HG03103 (cell line): Measurements from ENCODE around the gene AZIN2.
A peak's percentile ranks its signal among the peaks of the same experiment; 100 is the strongest.
"Not testable (repeated sequence)": the region's sequence is repeated elsewhere in the genome, so short reads cannot be mapped to it uniquely, and the experiment has no call there.

Source experiments
- ATAC-seq: cut with Tn5 transposase; IDR thresholded peaks from one replicate; pipeline ENCODE4 v1.9.1; 2021; ENCODE audit warnings: low read depth; ENCODE audit not compliant: unreplicated experiment

The AZIN2 gene

GRCh38 chr1:33093004-33093403, 12.1 kb downstream of the AZIN2 start:
- no peak for ATAC-seq

DNA sequence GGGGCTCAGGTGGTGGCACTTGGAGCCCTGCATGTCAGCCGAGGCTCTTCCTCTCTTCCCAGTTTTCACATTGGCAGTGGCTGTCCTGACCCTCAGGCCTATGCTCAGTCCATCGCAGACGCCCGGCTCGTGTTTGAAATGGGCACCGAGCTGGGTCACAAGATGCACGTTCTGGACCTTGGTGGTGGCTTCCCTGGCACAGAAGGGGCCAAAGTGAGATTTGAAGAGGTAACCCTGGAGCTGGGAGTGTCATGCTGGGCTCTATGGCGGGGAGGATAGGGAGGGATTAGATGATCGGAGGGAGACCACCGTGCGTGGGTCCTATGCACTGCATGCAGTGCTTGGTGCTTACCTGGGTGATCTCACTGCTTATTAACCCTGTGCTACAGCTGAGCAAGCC, 13.5 kb downstream of the AZIN2 start:
- no peak for ATAC-seq

GRCh38 chr1:33094971-33095604, 14.1 kb downstream of the AZIN2 start:
- ATAC-seq = no peak

- no peak for ATAC-seq
These were observed 15.5 kb downstream of the AZIN2 start for GRCh38 chr1:33096363-33097005.

- ATAC-seq = no peak
These were observed 16.2 kb downstream of the AZIN2 start for GRCh38 chr1:33097137-33097611.

DNA sequence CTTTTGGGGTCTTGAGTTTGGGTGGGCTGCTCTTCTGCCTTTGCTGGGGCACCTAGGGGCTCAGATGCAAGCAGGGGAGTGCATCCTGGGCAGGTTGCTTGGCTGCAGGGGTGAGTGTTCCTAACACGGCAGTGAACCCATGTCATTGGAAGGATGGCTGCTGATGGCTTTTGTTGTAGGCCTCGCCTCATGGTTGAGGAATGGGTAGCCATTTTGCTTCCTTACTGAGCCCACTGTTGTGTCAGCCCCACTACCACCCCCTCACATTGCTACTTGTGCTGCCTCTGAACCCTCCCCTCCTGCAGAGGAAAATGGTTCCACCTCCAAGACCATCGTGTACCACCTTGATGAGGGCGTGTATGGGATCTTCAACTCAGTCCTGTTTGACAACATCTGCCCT, 16.8 kb downstream of the AZIN2 start:
- ATAC-seq = no peak

DNA sequence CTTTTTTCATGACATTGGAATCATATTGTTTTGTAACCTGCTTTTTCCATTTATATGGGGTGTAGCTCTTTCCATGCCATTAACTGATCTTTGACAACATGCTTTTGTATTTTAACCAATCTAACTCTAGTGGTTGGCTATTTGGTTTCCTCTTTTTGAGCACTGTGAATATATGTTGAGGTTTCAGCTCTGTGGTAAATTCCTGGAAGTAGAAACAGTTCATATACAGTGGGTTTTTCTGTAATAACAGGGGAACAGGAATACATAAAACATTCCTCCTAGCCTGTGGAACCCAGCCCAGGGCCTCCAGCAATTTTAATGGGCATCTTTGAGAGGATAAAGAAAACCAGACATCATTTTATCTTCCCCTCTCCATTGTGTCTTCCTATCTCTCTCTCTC, 17.4 kb downstream of the AZIN2 start:
- ATAC-seq = no peak

DNA sequence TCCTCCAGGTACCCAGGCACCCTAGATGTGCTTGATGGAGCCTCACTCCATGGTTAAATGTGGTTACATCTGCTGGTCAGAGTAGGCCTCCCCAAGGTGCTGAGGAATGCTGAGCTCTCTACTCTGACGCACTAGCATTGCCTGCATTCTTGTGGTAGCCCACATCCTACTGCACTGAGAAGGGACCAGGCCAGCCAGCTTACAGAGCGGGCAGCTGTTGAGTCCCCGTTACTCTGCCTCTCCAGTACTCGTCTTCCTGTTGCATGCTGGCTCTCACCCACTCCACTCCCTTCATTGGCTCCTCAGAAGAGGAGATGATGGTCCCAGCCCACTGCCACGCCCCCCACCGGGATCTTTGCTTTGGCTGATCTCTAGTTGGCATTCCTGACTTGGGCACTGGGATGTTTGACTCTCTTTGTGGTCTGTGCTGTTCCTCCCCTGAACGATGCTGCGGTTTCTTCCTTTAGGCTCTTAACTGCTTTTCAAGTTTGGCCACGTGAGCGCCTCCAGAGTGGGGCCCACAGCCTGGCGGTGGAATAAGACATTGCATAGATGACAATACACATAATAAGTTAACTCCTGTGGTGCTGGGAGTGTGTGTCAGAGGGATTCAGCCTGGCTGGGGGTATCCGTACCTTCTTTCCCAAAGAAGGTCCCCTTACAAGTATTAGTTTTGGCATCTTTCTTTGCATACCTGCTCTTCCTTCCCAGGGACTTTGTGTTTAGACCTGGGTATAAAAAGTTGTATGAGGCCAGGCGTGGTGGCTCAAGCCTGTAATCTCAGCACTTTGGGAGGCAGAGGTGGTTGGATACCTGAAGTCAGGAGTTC, 18.6 kb downstream of the AZIN2 start:
- ATAC-seq = no peak

GRCh38 chr1:33100119-33100415, 19.1 kb downstream of the AZIN2 start:
- ATAC-seq = not testable (repeated sequence)

DNA sequence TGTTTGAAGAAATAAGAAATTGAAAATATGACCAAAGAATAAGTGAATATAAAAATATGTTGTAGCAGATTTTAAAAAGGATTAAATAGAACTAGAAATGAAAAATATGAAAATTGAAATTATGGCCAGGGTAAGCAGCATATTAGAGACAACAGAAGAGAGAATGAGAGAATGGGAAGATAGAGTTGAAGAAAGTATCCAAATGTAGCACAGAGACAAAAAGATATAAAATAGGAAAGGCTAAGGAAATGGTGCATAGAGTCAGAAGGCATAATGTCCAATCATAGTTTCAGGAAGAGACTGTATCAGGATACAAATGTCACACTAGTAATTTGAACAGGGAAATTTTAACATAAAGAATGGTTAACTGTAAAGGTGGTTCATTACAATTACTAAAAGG, 29.5 kb downstream of the AZIN2 start:
- ATAC-seq = no peak

DNA sequence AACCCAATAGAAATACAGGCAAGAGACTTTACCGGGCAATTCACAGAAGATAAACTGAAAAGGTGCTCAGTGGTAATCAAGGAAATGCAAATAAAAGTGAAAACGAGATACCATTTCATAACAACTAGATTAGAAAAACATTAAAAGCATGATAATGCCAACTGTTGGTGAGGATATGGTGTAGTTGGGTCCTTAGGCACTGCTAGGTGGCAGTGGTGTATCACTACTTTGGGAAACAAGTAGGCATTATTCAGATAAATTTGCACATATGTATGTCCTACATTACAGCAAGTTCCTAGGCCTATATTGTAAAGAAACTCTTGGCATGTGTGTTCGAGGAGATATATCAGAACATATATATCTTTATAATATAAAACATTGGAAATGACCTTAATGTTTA, 31.0 kb downstream of the AZIN2 start:
- ATAC-seq = no peak

- ATAC-seq = no peak
These were observed 36.6 kb downstream of the AZIN2 start for GRCh38 chr1:33117440-33118085.

- ATAC-seq = no peak
These were observed 37.3 kb downstream of the AZIN2 start for GRCh38 chr1:33118274-33118673.

DNA sequence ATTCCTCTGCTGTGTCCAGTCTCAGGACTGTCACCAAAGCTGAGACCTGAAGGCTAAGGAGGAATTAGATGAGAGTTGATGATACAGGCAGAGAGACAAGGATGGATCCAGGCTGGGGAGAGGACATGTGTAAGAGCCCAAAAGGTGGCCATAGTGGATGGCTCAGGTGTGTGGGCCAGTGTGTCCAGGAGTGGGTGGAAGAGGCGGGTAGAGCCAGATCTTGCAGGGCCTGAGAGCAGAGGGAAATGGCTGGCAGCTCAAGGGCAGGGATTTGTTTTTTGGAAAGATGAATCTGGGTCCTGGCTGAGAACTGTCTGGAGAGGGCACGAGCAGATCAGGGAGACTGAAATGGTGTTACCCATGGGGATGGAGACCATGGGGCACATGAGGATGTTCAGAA, 38.1 kb downstream of the AZIN2 start:
- ATAC-seq = no peak

DNA sequence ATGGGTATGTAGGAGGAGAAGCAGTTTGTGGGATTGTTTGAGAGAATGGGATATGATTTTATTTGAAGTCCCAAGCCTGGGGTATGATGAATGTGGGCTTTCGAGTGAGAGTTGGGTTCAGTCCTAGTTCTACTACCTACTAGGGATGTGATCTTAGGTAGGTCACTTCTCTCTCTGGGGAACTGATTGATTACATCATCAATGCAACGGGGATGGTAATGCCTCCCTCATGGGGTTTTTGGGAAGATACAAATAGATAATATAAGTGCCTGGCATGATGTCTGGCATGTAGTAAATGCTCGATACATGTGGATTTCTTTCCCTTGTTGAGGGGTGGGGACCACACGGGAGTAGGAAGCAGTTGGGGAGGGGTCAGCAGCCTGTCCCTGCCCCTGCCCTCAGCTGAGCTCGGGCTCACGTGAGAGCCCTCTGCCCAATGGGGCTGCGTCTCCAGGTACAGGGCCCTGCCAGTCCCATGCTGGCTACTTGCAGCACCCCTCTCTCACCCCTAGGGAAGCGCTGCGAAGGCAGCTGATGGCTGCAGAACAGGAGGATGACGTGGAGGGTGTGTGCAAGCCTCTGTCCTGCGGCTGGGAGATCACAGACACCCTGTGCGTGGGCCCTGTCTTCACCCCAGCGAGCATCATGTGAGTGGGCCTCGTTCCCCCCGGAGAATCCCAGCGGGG, 38.7 kb downstream of the AZIN2 start:
- peak; percentile 50 for ATAC-seq

DNA sequence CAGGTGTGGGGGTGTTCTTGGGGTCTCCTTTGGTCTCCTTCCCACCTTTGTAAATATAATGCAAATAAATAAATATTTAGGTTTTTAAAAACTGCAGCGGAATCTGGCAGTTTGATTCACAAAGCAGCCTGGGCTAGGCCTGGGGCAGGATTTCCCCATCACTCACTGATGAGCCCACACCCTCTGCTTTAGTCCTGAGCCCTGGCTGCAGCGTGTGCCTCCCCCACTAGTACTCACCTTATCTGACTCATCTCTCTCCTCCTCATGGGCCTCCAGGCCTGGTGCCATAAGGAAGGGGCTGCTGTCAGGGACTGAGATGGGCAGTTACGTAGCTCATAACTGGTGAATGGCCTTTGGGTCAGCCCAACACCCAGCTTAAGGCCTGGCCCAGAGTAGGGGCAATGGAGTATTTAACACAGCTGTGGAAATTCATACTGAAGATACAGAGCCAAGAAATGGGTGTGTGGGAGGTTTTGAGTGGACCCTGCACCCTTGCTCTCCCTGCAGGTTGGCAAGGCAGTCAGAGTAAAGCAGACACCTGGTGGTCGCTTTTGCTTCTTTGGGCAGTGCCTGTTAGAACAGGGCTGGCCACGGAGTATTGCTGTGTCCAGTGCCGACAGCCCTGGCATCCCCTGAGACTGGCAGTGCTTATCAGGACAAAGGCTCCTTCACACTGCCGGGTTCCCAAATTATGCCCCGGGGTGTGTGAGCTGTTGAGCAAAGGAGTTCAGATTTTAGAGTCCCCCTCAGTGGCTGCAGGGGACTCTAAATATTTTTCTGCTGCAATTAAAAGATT, 39.7 kb downstream of the AZIN2 start:
- ATAC-seq = no peak

DNA sequence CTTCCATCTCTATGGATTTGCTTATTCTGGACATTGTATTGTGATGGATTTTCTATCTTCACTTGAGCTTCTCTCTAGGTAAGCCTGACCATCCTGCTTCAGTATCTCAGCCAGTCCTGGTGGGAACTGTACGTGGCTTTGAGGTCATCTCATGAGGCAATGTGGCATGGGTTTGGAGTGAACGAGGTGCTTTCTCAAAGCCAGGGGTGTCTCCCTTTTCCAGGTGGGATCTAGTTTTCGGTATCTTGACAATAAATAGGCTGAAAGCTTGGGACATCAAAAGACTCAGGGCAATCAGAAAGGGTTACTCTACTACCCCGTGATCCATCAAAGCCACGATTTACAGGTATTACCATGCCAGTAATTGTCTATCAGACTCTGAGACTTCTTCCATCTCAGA, 40.8 kb downstream of the AZIN2 start:
- ATAC-seq = no peak

DNA sequence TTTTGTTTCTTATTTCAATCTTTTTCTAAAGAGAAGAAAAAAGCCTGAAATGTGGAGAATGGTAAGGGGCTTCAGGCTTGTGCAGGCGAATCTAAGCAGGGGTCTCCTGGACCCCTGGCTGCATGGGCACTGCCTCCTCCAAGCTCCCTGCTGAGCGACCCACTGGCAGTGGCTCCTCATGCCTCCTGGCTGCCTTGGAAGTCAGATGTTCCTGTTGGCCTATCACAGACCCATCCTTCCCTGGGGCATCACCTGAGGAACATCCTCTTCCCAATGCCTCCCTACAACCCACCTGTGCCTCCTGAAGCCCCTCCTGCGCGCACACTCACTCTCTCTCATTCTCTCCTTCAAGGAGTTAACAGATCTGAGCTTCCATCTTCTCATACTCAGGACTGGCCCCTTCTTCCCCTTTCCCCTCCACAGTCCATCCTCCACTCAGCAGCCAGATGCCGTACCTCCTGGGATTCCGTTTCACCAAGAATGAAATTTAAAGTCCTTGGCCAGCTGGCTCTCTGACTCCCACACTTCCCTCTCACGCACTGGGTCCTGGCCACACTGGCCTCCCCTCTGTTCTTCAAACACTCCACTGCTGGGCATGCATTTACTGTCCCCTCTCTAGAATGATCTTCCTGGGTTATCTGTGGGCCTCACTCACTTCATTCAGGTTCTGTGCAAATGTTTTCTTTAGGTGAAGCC, 41.7 kb downstream of the AZIN2 start:
- ATAC-seq = no peak

- no peak for ATAC-seq
These were observed 42.3 kb downstream of the AZIN2 start for GRCh38 chr1:33123266-33123665.
